HepG2 (cell line): ENCODE results near the gene COQ7. TPM values are rescaled to one million over a fixed set of nuclear protein-coding genes. Genes with fewer than 3 reads are reported as not detected.
A peak's percentile ranks its signal among the peaks of the same experiment; 100 is the strongest.

Experiments
- CHD4 ChIP-seq: fragments of 200-600 bp; sonication (generic); IDR thresholded peaks from 2 replicates; pipeline ENCODE4 v1.7.0; 2017; ENCODE audit warnings: mild to moderate bottlenecking, low read length, borderline replicate concordance
- DZIP1 ChIP-seq: sonication (generic); formaldehyde crosslinking; IDR thresholded peaks from 2 replicates; pipeline ENCODE4 v1.5.0; 2020; ENCODE audit warnings: mild to moderate bottlenecking, missing genetic modification reagents
- HMGXB3 ChIP-seq: sonication (generic); formaldehyde crosslinking; IDR thresholded peaks from 2 replicates; pipeline ENCODE4 v1.4.0; 2020; ENCODE audit warnings: missing genetic modification reagents, borderline replicate concordance
- HMGXB4 ChIP-seq, 2 experiments: sonication (generic) in 1 of 2; formaldehyde crosslinking in 1 of 2; IDR thresholded peaks; 2 replicates each; pipeline versions ENCODE4 v1.4.0 to v1.6.1; 2018 to 2020; ENCODE audit warnings: missing genetic modification reagents in 2 of 2, borderline replicate concordance in 1 of 2, low read depth in 1 of 2, mild to moderate bottlenecking in 1 of 2, missing biosample characterization in 1 of 2
- KDM4B ChIP-seq: sonication (generic); formaldehyde crosslinking; IDR thresholded peaks from 2 replicates; pipeline ENCODE4 v1.4.0; 2020; ENCODE audit warnings: missing genetic modification reagents
- TFDP2 ChIP-seq: sonication (generic); formaldehyde crosslinking; IDR thresholded peaks from 2 replicates; pipeline ENCODE4 v1.4.0; 2020; ENCODE audit warnings: missing genetic modification reagents
- ZNF142 ChIP-seq: sonication (generic); formaldehyde crosslinking; IDR thresholded peaks from 2 replicates; pipeline ENCODE4 v1.4.0; 2020; ENCODE audit warnings: missing genetic modification reagents
- polyA plus RNA-seq, 8 experiments: library from polyadenylated mRNA; depleted of rRNA in 3 of 8; stranded (reverse) in 7 of 8; unstranded in 1 of 8; fragments of >200 nt; fragmentation: Illumina TruSeq in 4 of 8; extraction: Trizol in 4 of 8; gene quantifications; 2 replicates each; pipeline versions ENCODE4 v1.2.1 to v1.2.3, GENCODE V29; 2011 to 2016; ENCODE audit warnings: low read depth in 4 of 8, missing spikeins in 1 of 8, mixed read lengths in 1 of 8; ENCODE audit not compliant: insufficient read depth in 1 of 8
- total RNA-seq, 5 experiments: library from RNA; depleted of rRNA; stranded (reverse); fragments of >200 nt; fragmentation: Illumina TruSeq; extraction: Trizol; gene quantifications; 2 replicates each; pipeline ENCODE4 v1.2.3, GENCODE V29; 2016; ENCODE audit warnings: low read depth in 1 of 5

The COQ7 gene
- total and polyA plus RNA-seq, 2 of the 13 experiments (the other 11 are each of a cell fraction or from before 2014, with no cell fraction given) = 20.1 to 45.7 TPM

GRCh38 chr16:19094542-19095365, 27.3 kb downstream of the COQ7 start (continued):
- TF ChIP-seq HMGXB4 (CRISPR knock-in tag; IDR thresholded peaks at IDR 0.05; ENCODE audit: borderline replicate concordance in 1 of 2, low read depth in 1 of 2) = 0 out of 4 replicates have a peak, but pooled peaks have one; percentile 24 to 27
- TF ChIP-seq KDM4B (CRISPR knock-in tag) = 0 out of 2 replicates have a peak, but pooled peaks have one; percentile 33
- TF ChIP-seq TFDP2 (CRISPR knock-in tag) = peak; percentile 24; the same call in 1 of the 2 replicates
- 0 out of 2 replicates have a peak, but pooled peaks have one; percentile 65 for TF ChIP-seq HMGXB3 (CRISPR knock-in tag)
- TF ChIP-seq CHD4 = peak; percentile 79; the same call in 1 of the 2 replicates
- no peak for TF ChIP-seq DZIP1 (CRISPR knock-in tag)
- TF ChIP-seq ZNF142 (CRISPR knock-in tag) = no peak
